ENCODE measurements around the gene ASXL2. TPM values are rescaled to one million over a fixed set of nuclear protein-coding genes. Genes with fewer than 3 reads are reported as not detected.

Gene ASXL2
- total and polyA plus RNA-seq, 2 of the 13 experiments (the other 11 are each of a cell fraction or from before 2014, with no cell fraction given) = 12.1 to 19.2 TPM

DNA sequence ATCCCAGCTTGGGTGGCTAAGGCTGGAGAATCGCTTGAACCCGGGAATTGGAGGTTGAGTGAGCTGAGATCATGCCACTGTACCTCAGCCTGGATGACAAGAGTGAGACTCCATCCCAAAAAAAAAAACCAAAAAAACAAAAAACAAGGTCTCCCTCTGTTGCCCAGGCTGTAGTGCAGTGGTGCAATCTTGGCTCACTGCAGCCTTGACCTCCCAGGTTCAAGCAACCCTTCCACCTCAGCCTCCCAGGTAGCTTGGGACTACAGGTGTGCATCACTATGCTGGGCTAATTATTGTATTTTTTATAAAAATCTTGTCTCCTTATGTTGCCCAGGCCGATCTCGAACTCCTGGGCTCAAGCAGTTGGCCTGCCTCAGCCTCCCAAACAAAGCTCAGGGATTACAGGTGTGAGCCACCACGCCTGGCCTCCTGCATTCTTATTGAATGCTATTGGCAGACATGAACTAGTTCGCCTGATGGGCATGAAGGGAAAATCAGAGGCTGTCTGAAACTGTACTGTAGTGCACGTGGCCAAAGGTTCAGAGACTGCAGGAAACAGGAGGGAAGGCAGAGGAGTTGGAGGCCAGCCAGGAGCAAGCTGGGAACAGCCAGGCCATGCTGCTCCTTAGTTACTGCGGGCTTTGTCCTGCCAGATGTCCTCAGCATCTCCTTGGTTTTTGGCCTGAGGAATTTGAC, 16.0 kb upstream of the ASXL2 start:
- Histone ChIP-seq H4K20me1 (ENCODE audit: insufficient read depth, low read length) (no peaks in the 10 kb centered on the region), H3K4me1 (ENCODE audit: insufficient read depth, low read length) (peaks cover 43% of the 10 kb centered on the region), H3K27ac (ENCODE audit: extremely low read length, insufficient read depth, low read length) (no peak overlapping the region), H3K79me2 (ENCODE audit: insufficient read depth, low read length) (no peaks in the 10 kb centered on the region), H3K4me2 (ENCODE audit: low read depth, low read length) (peak overlapping the region; percentile 42; the same call in 1 of the 2 replicates), H3K36me3 (replicated peaks in 1 of 2; ENCODE audit: control insufficient read depth in 1 of 2, insufficient read depth in 2 of 2, low read length in 2 of 2) (no peaks in the 10 kb centered on the region), H3K9me3 (ENCODE audit: low read length) (no peaks in the 10 kb centered on the region), H3K27me3 (ENCODE audit: control insufficient read depth in 1 of 2, insufficient read depth in 2 of 2, low read length in 2 of 2) (no peaks in the 10 kb centered on the region), H3K4me3 (replicated peaks in 1 of 3; ENCODE audit: insufficient read depth in 1 of 3, low read depth in 2 of 3, low read length in 3 of 3) (no peak overlapping the region), H3K9ac (ENCODE audit: insufficient read depth, low read depth, low read length) (no peak overlapping the region), H2AFZ (ENCODE audit: low read length) (no peak overlapping the region)
- intact Hi-C loops (cut with micrococcal nuclease; ENCODE audit: unreplicated experiment) (no loop called here), in situ Hi-C loops (cut with HindIII; ENCODE audit: extremely low pct_ligation_motif_present, low pct_unique_long_range_greater_than_20kb) (no loop called here)
- ChIA-PET POLR2A (interaction anchor here (2.4 kb wide), 1 partner anchor 16 kb away, joined by 19 read pairs; the partner anchor contains the start of gene ASXL2), CTCF (ENCODE audit: low intra/inter-chr PET ratio, low total read pairs) (no interaction called here)
- FAIRE-seq (peak; percentile 46), DNase-seq (ENCODE audit: low spot score) (peak; percentile 49), ATAC-seq (peak; percentile 81)
- BruUV-seq (replicated peaks) = no TSS peak
- 48% methylated on average over 8 of the region's 8 CpGs for WGBS (ENCODE audit: low lambda C conversion rate)
- TF ChIP-seq ZSCAN29 (CRISPR knock-in tag; conservative IDR thresholded peaks at IDR 0.05) (0 out of 2 replicates have a peak, but pooled peaks have one; percentile 40), ARNTL (CRISPR knock-in tag; IDR thresholded peaks at IDR 0.05) (0 out of 2 replicates have a peak, but pooled peaks have one; percentile 62), ZBTB43 (CRISPR knock-in tag; conservative IDR thresholded peaks at IDR 0.05) (peak; percentile 46), ZBTB7B (CRISPR knock-in tag; IDR thresholded peaks at IDR 0.05) (peak; percentile 59), ZNF792 (CRISPR knock-in tag; IDR thresholded peaks at IDR 0.05) (peak; percentile 77; the same call in 1 of the 2 replicates), MXD4 (CRISPR knock-in tag; IDR thresholded peaks at IDR 0.05) (peak; percentile 80), ZNF749 (CRISPR knock-in tag; IDR thresholded peaks at IDR 0.05; ENCODE audit: borderline replicate concordance) (0 out of 2 replicates have a peak, but pooled peaks have one; percentile 43), HNRNPH1 (optimal IDR thresholded peaks at IDR 0.05; ENCODE audit: low read depth, low read length) (no peak), ZNF225 (CRISPR knock-in tag; IDR thresholded peaks at IDR 0.05) (no peak), YEATS2 (CRISPR knock-in tag; IDR thresholded peaks at IDR 0.05; ENCODE audit: borderline replicate concordance) (peak; percentile 72; the same call in 1 of the 2 replicates)
- TF ChIP-seq, protein P1, sequence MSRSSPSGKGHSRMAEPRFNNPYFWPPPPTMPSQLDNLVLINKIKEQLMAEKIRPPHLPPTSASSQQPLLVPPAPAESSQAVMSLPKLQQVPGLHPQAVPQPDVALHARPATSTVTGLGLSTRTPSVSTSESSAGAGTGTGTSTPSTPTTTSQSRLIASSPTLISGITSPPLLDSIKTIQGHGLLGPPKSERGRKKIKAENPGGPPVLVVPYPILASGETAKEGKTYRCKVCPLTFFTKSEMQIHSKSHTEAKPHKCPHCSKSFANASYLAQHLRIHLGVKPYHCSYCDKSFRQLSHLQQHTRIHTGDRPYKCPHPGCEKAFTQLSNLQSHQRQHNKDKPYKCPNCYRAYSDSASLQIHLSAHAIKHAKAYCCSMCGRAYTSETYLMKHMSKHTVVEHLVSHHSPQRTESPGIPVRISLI (CRISPR knock-in tag; IDR thresholded peaks at IDR 0.05; ENCODE audit: borderline replicate concordance) = peak; percentile 41; the same call in 1 of the 2 replicates
- TF ChIP-seq, protein P2, sequence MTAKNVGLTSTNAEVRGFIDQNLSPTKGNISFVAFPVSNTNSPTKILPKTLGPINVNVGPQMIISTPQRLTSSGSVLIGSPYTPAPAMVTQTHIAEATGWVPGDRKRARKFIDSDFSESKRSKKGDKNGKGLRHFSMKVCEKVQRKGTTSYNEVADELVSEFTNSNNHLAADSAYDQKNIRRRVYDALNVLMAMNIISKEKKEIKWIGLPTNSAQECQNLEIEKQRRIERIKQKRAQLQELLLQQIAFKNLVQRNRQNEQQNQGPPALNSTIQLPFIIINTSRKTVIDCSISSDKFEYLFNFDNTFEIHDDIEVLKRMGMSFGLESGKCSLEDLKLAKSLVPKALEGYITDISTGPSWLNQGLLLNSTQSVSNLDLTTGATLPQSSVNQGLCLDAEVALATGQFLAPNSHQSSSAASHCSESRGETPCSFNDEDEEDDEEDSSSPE (CRISPR knock-in tag; IDR thresholded peaks at IDR 0.05) = peak; percentile 79
